Kidney capillary endothelial cell (primary cell): ENCODE results near the gene LRRC15.
A peak's percentile ranks its signal among the peaks of the same experiment; 100 is the strongest.

Experiments
- DNase-seq: peaks from one replicate; pipeline ENCODE4 v3.0.0-alpha.2; 2018; ENCODE audit warnings: low spot score

LRRC15 gene

GRCh38 chr3:194316918-194317317 lies 52.6 kb downstream of the LRRC15 start:
- no peak for DNase-seq

- no peak for DNase-seq
Measured at GRCh38 chr3:194315965-194316361, 53.6 kb downstream of the LRRC15 start.

GRCh38 chr3:194315088-194315964 lies 54.2 kb downstream of the LRRC15 start:
- DNase-seq = peak; percentile 90

- DNase-seq = no peak
Measured at GRCh38 chr3:194314388-194315068, 55.0 kb downstream of the LRRC15 start.

- DNase-seq = no peak
Measured at GRCh38 chr3:194313560-194314387, 55.8 kb downstream of the LRRC15 start.

- DNase-seq = no peak
Measured at GRCh38 chr3:194312743-194313281, 56.7 kb downstream of the LRRC15 start.

GRCh38 chr3:194312186-194312742 lies 57.3 kb downstream of the LRRC15 start:
- DNase-seq = no peak

GRCh38 chr3:194311000-194311399 lies 58.5 kb downstream of the LRRC15 start:
- DNase-seq = no peak

GRCh38 chr3:194310060-194310835 lies 59.3 kb downstream of the LRRC15 start:
- DNase-seq = no peak

GRCh38 chr3:194308601-194309449 lies 60.7 kb downstream of the LRRC15 start:
- DNase-seq = no peak

- no peak for DNase-seq
Measured at GRCh38 chr3:194307849-194308248, 61.7 kb downstream of the LRRC15 start.

- DNase-seq = no peak
Measured at GRCh38 chr3:194306771-194307640, 62.5 kb downstream of the LRRC15 start.

GRCh38 chr3:194306109-194306686 lies 63.3 kb downstream of the LRRC15 start:
- peak; percentile 33 for DNase-seq

- DNase-seq = no peak
Measured at GRCh38 chr3:194305356-194306108, 64.0 kb downstream of the LRRC15 start.
